ENCODE results near the gene RNF225. TPM values are rescaled to one million over a fixed set of nuclear protein-coding genes. Genes with fewer than 3 reads are reported as not detected.

The RNF225 gene
- total and polyA plus RNA-seq, 2 donors (not counting 3 experiments of a cell fraction or from before 2014, with no cell fraction given) = 0.58 TPM; not detected in 1

- H3K79me2 ChIP-seq (ENCODE audit: control insufficient read depth, insufficient read depth, low read length) = peaks cover 10% of the 10 kb centered on the region
- peak; percentile 73 for FAIRE-seq
- H2AFZ ChIP-seq (ENCODE audit: low read depth, low read length) = peak overlapping the region; percentile 49
- CTCF ChIA-PET = interaction anchor here (0.8 to 2.1 kb wide), 3 partner anchors 8 to 46 kb away, joined by 3 to 4 read pairs (median 4); partner anchors contain the start of gene ZNF497
- TF ChIP-seq EZH2 (IDR thresholded peaks at IDR 0.05; ENCODE audit: borderline replicate concordance, low read depth, low read length, severe bottlenecking) (no peak), POLR2AphosphoS5 (IDR thresholded peaks at IDR 0.05; ENCODE audit: insufficient read depth, low read depth, low read length) (no peak), FOS (IDR thresholded peaks at IDR 0.05; ENCODE audit: borderline replicate concordance, insufficient read depth, low read length) (no peak), GATA2 (IDR thresholded peaks at IDR 0.05; ENCODE audit: insufficient read depth, insufficient read length, low read depth, low read length) (no peak), POLR2A (IDR thresholded peaks at IDR 0.05; ENCODE audit: low read depth, low read length) (no peak), MYC (IDR thresholded peaks at IDR 0.05; ENCODE audit: low read depth, low read length) (no peak), MAX (IDR thresholded peaks at IDR 0.05; ENCODE audit: insufficient read depth, insufficient read length) (no peak), CTCF (IDR thresholded peaks at IDR 0.05; ENCODE audit: extremely low read depth in 1 of 2, insufficient read depth in 1 of 2, low read depth in 1 of 2, low read length in 2 of 2) (no peak), JUN (IDR thresholded peaks at IDR 0.05; ENCODE audit: borderline replicate concordance, insufficient read depth, insufficient read length, low read depth) (no peak)
- peaks cover 15% of the 10 kb centered on the region for H3K4me1 ChIP-seq (ENCODE audit: control insufficient read depth, extremely low read depth, insufficient read depth, low read length)
- H3K27ac ChIP-seq (ENCODE audit: insufficient read depth, low read depth, low read length) = no peak overlapping the region
- H4K20me1 ChIP-seq (replicated peaks; ENCODE audit: control insufficient read depth, extremely low read depth, insufficient read depth, low read length) = no peaks in the 10 kb centered on the region
- H3K9ac ChIP-seq (replicated peaks; ENCODE audit: extremely low read depth, insufficient read depth, low read length) = peak overlapping the region; percentile 49
- dilution Hi-C loops (cut with MboI; ENCODE audit: extremely low pct_ligation_motif_present, low sequenced_read_pairs) (no loop called here), intact Hi-C loops (cut with micrococcal nuclease) (loop anchor here (2.0 kb wide), 2 partner anchors 180 to 226 kb away; partner anchors contain the start of genes ZNF274 and ZNF544)
- H3K4me3 ChIP-seq (replicated peaks in 1 of 3; ENCODE audit: insufficient read depth in 1 of 3, low read depth in 1 of 3, low read length in 3 of 3) = peak overlapping the region; percentile 51 to 93 (median 66)
- no peaks in the 10 kb centered on the region for H3K27me3 ChIP-seq (ENCODE audit: control insufficient read depth in 2 of 2, insufficient read depth in 2 of 2, low read length in 2 of 2)
- POLR2A ChIA-PET = interaction anchor here (0.6 to 1.0 kb wide), 3 partner anchors 31 to 492 kb away, joined by 3 to 4 read pairs (median 3); partner anchors contain the start of genes ZNF132, ZNF417 and ZNF497
- peak; percentile 34 for DNase-seq (ENCODE audit: low read depth, low spot score)
- no peaks in the 10 kb centered on the region for H3K36me3 ChIP-seq (ENCODE audit: control insufficient read depth in 2 of 2, extremely low read depth in 1 of 2, insufficient read depth in 2 of 2, low read length in 2 of 2)
- BruUV-seq (replicated peaks) = no TSS peak
- no peaks in the 10 kb centered on the region for H3K9me1 ChIP-seq (replicated peaks; ENCODE audit: control insufficient read depth, extremely low read depth, insufficient read depth, low read length)
- H3K9me3 ChIP-seq (replicated peaks; ENCODE audit: control insufficient read depth, insufficient read depth, low read length) = no peaks in the 10 kb centered on the region
- peak overlapping the region; percentile 40 for H3K4me2 ChIP-seq (ENCODE audit: insufficient read depth, low read length)
Measured at GRCh38 chr19:58409010-58409790, 13.7 kb downstream of the RNF225 start.

Measured in endothelial cell of umbilical vein (primary cell).